HG02610 (cell line): ENCODE results near the gene ISM1.
A peak's percentile ranks its signal among the peaks of the same experiment; 100 is the strongest.

Experiments used
- ATAC-seq: cut with Tn5 transposase; IDR thresholded peaks from one replicate; pipeline ENCODE4 v1.9.1; 2021; ENCODE audit warnings: mild to moderate bottlenecking, moderate library complexity; ENCODE audit not compliant: unreplicated experiment

ISM1 gene

DNA sequence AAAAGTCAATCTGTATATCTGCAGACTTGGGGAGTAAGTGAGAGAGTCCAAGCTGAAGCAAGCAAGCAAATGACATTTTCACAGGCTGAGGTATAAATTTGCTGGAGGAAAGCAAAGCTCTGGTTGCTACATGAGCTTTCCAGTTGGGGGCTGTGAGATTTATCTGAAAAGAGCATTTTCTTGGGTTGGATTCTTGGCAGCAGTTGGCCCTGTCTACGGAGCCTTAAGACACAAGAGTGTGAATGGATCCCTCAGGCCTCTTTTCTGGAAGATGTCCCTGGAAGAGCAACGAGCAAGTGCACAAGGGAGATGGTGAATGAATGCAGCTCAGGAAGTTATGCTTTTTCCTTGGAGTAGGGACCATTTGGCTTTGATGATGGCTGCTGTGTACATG lies 30.8 kb downstream of the ISM1 start:
- no peak for ATAC-seq

DNA sequence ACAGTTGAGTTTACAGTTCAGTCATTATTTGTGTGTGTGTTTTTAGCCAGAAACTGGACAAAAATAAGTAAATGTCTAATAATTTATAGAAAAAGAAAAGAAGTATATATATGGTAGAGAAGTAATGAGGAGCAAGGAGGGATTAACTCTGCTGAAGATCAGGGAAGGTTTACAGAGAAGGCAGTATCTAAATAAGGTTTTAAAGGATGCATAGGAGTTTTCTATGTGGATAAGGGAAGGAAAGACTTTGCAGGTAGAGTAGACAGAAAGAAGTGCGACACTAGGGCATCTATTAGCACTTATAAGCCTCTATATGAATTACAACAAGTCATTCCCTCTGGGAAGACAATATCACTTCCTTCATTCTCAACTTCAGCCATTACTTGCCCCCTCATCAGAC lies 34.3 kb downstream of the ISM1 start:
- ATAC-seq: no peak

DNA sequence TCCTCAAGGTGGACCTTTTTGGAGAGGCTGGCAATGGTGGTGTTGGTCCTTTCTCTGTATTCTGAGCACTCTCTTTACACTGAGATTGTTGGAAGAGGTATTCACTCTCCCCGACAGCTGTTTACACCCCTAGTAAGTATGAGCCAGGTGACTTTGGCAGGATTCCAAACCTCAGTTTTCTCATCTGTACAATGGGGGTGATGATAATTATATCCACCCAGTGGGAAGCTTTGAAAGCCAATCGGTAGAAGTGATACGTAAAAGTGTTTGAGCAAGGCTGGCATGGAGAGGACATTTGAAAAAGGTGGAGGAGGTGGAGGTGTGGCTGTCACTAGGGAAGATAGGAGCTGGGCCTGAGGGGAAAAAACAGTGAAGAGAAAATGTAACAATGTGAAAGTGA lies 35.5 kb downstream of the ISM1 start:
- no peak for ATAC-seq

DNA sequence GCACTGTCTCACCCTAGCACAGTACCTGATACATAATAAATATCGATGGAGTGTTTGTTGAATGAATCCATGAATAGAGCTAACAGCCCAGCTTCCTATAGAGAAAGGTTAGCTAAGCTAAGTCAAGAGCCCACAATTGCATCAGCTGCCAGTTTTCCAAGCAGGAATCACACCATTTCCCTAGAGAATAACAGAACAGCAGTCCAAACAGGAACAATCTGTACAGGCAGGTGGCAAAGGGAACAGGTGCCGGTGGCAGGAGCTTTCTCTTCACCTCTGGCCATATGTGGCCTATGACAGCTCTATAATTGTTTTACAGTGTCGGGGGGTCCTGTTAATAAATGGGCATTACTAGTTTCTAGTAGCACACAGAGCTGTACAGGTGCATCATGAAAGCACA lies 38.8 kb downstream of the ISM1 start:
- ATAC-seq: no peak

DNA sequence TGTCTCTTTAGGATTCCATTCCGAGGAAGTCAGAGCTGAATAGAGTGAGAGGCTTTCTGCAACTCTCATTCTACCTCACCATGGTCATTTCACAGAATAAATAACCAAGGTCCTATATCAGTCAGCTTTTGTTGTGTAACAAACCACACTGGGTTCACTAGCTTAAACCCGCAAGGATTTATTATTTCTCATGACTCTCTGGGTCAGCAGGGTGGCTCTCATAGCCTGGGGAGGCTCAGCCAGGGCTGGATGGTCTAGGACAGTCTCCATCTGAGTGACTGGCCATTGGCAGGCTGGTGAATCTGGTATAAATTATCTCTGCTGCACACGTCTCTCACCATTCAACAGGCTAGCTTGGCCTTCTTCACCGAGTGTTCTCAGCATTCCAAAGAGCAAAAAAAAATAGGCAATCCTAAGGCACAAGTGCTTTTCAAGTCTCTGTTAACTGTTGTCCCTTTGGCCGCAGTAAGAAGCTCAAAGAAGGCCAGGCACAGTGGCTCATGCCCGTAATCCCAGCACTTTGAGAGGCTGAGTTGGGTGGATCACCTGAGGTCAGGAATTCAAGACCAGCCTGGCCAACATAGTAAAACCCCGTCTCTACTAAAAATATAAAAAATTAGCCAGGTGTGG lies 39.7 kb downstream of the ISM1 start:
- ATAC-seq: no peak

DNA sequence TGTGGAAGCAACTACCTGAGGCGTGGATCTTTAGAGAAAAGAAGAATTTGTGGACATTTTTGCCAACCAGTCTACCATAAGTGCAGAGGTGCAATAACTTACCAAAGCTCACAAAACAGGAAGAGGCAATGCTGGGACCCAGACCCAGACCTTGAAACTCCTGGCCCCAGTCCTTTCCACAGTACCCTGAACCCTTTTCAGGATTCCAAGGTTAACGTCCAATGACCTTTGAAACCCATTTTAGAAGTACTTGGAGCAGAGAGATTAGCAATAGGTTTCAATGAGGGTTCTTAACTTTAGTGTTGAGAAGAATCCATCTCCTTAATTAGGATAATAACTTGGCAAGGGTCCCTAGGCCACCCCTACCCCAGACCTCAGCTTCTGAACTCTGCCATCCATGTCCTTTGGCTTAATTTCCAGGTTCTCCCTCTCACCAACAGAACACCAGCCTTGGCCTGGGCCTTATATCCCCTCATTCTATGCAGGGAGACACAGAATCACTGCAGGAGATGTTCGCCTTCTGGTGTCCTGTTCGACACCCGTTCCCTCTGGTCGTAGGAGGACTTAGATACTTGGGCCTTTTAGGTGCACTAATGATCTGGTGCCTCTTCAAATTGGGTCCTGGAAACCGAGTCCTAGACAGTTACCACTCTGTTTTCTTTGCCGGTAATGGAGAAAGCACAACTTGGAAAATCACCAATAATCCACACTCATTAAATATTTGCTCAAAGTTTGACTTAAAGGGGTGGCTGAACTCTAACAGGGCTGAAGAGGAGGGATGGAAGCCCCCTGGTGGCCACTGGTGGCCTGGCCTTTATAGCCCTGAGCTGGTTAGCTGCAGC lies 40.6 kb downstream of the ISM1 start:
- peak; percentile 74 for ATAC-seq

DNA sequence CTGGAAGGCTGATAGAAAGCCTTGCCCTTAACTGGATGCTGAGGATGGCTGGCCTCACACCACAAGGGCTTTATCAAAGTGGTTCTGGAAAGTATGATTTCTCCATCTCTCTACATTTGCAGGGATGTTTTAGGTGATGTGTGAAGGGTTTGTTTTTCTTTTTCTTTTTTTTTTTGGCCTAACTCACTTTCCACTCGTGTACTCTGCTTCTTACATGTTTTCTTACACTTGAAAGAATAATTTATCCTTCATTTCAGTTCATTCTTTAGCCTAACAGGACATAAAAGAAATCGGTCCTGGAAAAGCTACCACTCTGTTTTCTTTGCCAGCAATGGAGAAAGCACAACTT lies 41.2 kb downstream of the ISM1 start:
- no peak for ATAC-seq

DNA sequence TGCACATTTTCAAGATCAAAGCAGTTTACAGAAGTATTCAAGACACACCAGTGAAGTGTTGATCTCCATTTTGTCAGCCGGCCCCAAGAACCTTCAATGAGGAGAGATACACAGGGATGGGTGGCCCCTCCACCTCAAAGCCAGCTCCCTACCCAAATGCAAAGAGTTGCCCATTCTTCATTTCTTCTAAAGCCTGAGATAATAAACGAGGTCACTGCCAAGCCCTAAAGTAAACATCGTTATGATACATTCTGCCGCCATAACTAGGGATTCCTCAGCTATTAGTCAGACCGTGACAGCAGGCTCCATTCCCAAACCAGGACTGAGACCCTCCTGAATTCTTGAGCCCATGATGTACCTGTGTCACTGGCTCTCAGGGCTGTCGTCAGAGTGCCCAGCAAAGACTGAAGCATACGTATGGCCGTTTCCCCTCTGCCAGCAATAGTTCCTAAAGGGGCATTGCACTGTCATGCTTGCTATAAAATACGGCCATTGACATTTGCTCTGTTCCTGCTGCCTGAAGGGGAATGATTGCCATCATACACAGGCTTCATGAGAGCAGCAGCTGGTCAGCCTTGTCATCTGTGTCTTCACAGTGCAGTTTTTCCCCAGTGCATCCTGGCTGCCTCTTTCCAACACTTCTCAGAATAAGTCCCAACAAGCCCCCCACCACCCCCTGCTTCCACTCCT lies 41.7 kb downstream of the ISM1 start:
- no peak for ATAC-seq

DNA sequence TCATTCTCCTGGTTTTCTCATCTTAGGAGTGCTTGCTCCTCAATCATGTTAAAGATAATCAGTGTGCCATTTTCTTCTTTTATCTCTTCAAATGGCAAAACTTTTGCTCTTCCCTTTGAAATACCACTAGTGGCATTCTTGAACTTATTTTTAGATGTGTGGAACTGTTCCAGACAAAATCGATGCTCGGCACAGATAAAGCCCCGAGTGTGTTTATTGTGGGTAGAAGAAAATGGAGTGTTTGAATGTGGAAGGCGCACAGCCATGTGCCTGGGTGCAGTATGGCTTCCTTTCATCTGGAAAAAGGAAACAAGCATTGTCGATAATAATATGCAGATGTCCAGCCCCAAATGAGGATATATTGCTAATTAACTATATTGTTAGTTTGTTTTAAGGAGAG lies 42.4 kb downstream of the ISM1 start:
- no peak for ATAC-seq

DNA sequence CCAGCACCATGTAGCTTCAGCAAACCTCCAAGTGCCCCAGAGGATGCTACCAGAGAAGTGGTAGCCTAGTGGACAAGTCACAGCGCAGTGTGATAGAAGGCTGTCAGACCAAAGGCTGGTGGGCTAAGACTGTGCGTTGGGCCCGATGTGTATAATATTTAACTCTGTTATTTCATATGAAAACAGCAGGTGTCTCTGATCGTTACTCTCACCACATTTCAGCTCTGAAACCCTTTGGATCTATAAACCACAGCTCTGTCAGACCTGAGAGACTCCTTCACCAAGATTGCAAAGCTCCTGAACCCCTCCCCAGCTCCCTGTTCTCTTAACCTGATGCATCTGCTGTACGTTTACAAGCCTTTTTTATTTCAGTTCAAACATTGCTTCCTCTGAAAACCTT lies 43.8 kb downstream of the ISM1 start:
- no peak for ATAC-seq

DNA sequence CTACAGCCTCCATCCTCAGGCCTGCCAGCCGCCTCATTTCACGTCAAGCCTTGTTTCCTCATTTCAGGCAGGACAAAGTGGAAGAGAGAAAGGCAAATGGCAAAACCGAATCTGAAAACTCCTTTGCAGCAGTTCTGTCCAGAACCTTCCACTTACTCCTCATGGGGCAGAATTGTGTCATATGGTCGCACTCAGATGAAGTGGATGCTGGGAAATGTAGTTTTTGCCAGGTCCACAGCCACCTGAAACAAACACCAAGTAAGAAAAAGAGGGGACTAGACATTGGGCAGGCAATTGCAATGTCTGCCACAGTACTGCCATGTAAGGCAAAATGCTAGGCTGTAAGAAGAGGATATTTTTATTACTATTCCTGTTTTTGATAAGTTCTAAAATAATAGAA lies 44.9 kb downstream of the ISM1 start:
- no peak for ATAC-seq

DNA sequence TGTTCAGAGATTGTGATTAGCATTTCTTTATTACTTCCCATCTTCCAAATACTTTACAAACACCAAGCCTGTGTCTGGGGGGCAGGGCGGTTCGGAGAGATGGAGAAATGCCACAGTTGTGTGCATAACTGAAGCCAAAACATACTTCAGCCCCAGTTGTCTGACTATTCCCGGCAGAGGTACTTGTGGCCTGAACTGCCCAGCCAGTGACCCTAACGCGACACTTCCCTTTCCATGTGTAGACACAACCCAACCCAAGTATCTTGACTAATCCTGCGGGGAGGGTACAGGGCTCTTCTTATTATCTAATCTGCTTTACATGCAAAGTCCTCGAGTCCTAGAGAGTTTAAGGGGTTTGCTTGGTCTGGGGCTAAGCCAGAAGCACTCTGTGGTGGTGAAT lies 46.2 kb downstream of the ISM1 start:
- ATAC-seq: no peak

DNA sequence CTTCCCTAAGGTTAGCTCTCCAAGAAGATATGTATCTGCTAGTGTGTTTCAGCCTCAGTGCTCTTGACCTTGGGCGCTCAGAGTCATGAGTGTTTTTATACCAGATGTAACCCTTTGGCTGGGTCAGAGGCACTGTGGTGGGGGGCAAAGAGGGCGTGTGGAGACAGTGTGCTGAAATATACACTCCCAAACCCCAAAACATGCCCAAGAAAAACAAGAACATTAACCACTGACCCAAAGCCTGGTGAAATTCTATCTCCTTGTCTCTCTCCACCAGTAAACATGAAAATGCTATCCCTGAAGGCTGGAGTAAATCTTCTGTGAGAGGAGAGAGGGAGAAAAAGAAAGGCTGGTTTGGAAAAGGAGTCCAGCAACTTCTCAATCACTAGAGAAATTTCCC lies 47.9 kb downstream of the ISM1 start:
- ATAC-seq: no peak

DNA sequence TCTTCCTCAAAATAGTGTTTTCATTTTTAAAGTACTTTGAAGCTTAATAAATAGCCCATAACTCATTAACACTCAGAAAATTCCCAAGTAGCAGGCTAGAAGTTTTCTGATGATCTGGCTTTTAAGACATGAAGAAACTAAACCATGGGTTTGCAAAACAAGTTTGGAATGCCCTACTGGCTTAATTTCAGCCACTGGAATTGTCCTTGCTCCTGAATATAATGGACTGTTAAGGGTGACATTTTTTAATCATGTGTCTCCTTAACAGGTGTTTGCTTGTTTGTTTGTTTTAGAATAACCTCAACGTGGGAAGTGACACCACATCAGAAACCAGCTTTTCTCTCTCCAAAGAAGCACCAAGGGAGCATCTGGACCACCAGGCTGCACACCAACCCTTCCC lies 49.1 kb downstream of the ISM1 start:
- ATAC-seq: no peak

DNA sequence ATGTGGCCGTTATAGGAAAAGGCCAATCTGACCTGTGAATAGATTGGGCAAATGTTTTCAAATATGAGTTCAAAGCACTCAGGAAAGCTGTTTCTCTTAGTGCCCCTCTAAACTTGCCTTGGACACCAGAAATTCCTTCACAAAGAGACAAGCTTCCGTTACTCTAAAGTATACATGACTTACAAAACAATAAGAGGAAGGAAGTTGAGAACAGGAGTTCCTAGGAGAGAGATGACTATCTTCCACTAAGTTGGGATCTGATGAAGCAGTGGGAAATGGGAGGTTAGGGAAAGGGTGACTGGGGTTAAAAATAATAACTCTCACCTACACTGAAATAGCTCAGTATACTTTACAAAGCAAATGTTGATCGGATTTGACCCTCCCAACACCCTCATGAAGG lies 50.0 kb downstream of the ISM1 start:
- no peak for ATAC-seq

DNA sequence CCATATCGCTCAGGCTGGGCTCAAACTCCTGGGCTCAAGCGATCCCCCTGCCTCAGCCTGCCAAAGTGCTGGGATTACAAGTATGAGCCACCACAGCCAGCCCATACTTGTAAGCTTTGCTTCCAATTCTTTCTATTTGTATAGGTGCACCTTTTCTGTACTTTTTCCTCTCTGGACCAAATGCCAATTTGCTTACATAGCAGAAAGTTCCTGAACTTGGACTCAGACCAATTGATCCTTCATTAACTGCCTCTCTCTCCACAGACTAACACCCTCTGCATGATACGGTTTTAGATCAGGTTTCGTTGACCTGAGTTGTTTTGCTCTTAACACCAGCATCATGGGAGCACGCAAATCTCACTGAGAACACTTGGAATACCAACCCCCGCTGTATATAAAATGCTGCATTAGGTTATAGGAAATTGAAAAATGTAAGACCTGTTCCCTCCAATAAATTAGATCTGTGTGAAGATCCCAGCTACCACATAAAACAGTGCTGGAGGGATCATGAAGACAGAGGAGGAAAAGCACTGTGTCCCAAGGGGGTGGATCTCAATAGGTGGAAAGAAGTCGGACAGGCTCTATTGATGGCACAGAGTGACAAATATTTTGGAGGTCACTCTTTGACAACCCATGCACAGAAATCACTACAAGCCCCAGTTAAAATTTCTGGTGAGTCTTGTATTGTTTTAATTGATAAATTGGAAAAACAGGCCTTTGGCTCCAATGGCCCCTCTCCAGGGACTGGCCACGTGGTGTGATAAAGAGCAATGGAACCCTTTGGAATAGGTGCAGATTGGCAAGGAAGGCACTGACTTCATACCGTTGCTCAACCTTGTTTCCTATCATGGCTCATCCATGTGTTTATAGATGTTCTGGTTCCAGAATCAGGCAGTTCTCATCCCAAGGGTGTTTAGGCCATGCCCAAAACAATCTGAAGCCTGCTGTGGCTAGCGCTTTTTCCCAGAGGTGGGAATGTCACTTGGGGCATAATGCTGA lies 51.2 kb downstream of the ISM1 start:
- ATAC-seq: no peak

DNA sequence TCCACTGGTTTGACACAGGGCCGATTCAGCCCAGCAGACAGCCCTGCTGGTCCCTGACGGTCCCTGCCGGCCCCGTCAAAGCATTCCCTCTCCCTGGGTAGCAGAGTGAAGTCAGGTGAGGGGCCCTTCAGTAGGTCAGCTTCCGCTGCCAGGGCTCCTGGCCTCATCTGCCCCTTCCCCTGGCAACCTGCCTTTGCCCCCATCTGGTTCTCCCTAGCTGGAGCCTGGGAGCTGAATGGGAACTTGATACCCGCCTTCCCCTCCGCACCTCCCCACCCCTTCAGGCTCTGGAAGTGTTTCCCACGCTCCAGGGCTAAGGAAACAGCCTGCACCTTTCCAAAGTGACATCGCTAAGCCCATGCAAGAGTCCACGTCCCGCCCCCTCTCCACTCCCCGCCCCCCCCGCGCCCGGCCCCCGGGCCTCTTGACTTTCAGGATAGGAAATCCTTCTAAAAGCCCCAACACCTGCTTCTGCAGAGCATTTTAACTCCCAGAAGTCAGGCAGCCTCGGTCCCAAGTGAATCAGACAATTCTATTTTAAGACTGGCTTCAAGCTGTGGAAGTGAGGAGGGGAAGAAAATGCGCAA lies 53.3 kb downstream of the ISM1 start:
- ATAC-seq: no peak

DNA sequence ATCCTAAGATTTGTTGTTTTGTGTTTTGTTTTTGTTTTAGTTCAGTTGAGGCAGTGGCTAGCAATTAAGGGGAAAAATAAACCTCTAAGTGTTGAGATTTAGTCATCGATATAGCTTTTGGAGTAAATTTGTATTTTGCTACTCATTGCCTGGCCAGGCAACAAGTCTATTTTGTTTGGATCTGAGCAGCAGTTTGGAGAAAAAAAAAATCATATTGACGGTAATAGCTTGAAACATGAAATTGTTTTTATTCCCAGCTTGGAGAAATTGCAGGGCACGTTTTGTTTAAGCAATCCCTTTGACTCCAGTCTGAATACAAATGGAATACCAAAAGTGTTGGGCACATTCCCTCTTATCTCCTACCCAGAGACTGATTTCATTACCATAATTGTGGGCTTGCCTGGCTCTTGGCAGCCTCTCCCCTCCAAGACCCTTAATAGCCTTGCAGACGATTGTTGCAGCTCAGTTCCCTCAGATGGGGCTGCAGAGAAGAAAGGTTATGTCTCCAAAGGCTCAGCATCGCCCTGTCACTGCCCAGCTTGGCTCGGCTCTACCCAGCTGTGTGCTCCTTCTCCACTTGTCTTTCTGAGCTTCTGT lies 56.0 kb downstream of the ISM1 start:
- no peak for ATAC-seq

DNA sequence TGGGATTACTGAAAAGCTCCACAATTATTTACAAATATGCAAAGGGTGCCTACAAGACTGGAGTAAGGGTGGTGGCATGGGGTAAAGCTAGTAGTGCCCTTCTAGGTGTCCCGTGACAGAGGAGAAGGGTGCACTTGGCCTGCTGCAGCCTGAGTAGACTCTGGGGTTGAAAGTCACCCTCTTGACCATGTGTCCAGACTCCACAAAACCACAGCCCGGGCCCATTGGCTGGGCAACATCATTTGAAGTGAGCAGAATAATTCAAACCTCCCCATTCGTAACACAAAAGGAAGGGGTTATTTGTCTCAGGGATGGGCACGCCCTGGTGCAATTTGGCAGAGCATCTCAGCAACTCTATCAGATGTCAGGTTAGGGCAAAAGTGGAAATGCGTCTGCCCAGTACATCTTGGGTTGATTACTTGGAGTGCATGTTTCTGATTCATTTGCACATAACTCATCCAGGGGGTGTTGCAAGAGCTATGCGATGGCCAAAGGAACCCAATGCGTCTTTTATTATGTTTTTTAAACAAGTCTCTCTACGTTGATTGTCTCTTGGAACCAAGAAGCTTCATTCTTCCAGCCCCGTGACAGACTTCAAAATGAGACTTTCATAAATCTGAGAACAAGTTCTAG lies 56.7 kb downstream of the ISM1 start:
- no peak for ATAC-seq
